ENCODE results near the gene TIFAB. TPM values are rescaled to one million over a fixed set of nuclear protein-coding genes. Genes with fewer than 3 reads are reported as not detected.

Gene TIFAB
- total RNA-seq, 1 experiment from 2014 or later: not detected

DNA sequence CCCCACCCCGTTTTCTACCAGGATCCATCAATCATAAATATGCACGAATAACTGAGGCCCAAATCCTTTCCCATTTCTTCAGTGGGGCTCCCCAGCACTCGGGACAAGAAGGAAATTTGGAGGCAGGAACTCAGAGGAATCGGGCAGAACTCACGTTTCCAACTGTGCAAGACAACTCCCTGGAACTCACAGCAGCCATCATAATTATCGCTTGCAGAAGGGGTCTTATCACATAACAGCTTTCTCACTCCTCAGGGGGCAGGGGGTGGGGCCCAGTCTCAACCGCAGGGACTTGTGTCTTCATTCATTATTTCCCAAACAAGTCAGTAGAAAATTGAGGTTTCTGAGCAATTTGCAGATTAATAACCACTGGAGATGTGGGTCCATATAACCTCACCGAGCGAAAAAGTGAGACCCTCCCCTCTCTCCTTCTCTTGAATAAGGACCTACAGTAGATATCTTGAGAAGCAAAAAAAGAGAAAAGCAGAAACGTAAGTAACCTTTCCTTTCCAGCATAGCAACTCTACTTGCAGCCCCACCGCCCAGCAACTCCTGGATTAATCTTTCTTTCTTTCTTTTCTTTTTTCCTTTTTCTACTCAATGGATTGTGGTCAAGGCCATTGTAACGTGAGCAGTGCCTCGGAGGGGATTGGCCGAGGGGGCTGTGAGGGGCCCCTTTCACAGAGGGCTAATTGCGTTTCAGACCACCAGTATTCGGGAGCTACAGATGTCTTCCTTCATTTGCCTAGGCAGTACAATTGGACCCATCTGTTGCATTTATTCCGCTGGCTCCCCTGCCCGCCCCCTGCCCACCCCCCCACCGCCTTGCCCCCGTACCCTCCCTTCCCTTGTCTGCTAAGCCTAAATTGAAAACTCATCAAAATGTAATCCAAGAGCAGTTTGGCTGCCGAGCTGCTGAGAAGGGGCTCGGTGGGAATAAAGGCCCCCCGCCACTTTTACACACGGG is 24.7 kb upstream of the TIFAB start:
- H3K4me3 ChIP-seq (replicated peaks in 1 of 2; ENCODE audit: low read depth in 1 of 2, low read length in 2 of 2): no peak overlapping the region
- ChIA-PET RAD21 (ENCODE audit: low non-redundant PET in 1 of 2, low total read pairs in 2 of 2, uncharacterized antibody in 2 of 2, unreplicated experiment in 2 of 2) (no interaction called here), CTCF (interaction anchor here (1.2 kb wide), 1 partner anchor 18 kb away, joined by 3 read pairs; no protein-coding TSS in a partner anchor), POLR2A (no interaction called here)
- TF ChIP-seq CEBPB (IDR thresholded peaks at IDR 0.05; ENCODE audit: low read depth) (no peak), TCF7L2 (IDR thresholded peaks at IDR 0.05; ENCODE audit: borderline replicate concordance, extremely low read depth, insufficient read depth, insufficient read length) (no peak), EGR1 (IDR thresholded peaks at IDR 0.05; ENCODE audit: low read depth) (no peak), ZNF274 (IDR thresholded peaks at IDR 0.05; ENCODE audit: low read depth, low read length) (no peak), EZH2 (IDR thresholded peaks at IDR 0.05) (no peak), JUND (IDR thresholded peaks at IDR 0.05) (no peak), POLR2A (IDR thresholded peaks at IDR 0.05; ENCODE audit: borderline replicate concordance, extremely low read depth, insufficient read depth, insufficient read length) (no peak)
- TF ChIP-seq, protein P1, sequence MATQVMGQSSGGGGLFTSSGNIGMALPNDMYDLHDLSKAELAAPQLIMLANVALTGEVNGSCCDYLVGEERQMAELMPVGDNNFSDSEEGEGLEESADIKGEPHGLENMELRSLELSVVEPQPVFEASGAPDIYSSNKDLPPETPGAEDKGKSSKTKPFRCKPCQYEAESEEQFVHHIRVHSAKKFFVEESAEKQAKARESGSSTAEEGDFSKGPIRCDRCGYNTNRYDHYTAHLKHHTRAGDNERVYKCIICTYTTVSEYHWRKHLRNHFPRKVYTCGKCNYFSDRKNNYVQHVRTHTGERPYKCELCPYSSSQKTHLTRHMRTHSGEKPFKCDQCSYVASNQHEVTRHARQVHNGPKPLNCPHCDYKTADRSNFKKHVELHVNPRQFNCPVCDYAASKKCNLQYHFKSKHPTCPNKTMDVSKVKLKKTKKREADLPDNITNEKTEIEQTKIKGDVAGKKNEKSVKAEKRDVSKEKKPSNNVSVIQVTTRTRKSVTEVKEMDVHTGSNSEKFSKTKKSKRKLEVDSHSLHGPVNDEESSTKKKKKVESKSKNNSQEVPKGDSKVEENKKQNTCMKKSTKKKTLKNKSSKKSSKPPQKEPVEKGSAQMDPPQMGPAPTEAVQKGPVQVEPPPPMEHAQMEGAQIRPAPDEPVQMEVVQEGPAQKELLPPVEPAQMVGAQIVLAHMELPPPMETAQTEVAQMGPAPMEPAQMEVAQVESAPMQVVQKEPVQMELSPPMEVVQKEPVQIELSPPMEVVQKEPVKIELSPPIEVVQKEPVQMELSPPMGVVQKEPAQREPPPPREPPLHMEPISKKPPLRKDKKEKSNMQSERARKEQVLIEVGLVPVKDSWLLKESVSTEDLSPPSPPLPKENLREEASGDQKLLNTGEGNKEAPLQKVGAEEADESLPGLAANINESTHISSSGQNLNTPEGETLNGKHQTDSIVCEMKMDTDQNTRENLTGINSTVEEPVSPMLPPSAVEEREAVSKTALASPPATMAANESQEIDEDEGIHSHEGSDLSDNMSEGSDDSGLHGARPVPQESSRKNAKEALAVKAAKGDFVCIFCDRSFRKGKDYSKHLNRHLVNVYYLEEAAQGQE (IDR thresholded peaks at IDR 0.05; ENCODE audit: low read depth): no peak
- H2AFZ ChIP-seq (ENCODE audit: low read depth, low read length, poor library complexity, severe bottlenecking): no peak overlapping the region
- ATAC-seq (no peak), DNase-seq (ENCODE audit: low read depth, low spot score) (no peak)
- H3K27ac ChIP-seq (ENCODE audit: low read depth, low read length): no peak overlapping the region
- no peaks in the 10 kb centered on the region for H3K9me2 ChIP-seq (ENCODE audit: insufficient read depth)
- H3K9me3 ChIP-seq (ENCODE audit: control insufficient read depth in 1 of 2, insufficient read depth in 1 of 2, low read depth in 1 of 2, low read length in 2 of 2): no peaks in the 10 kb centered on the region
- H3K36me3 ChIP-seq (ENCODE audit: control insufficient read depth in 1 of 2, insufficient read depth in 2 of 2, low read length in 2 of 2): no peaks in the 10 kb centered on the region
- intact Hi-C loops (cut with micrococcal nuclease): no loop called here
- BruUV-seq (replicated peaks): no TSS peak
- no peak overlapping the region for H3K9ac ChIP-seq (ENCODE audit: low read length)
- H3K4me2 ChIP-seq (ENCODE audit: low read length): no peak overlapping the region
- H3K79me2 ChIP-seq (ENCODE audit: insufficient read depth, low read length): no peaks in the 10 kb centered on the region
- no peaks in the 10 kb centered on the region for H4K20me1 ChIP-seq (ENCODE audit: insufficient read depth)
- H3K27me3 ChIP-seq (ENCODE audit: insufficient read depth, low read length): peaks cover 4% of the 10 kb centered on the region; the same call in 1 of the 2 replicates
- H3K4me1 ChIP-seq (ENCODE audit: control insufficient read depth in 1 of 2, insufficient read depth in 2 of 2, low read length in 2 of 2): no peaks in the 10 kb centered on the region

All from HCT116 (cell line).